Suprapubic skin (tissue), 4 donors: ENCODE measurements around the gene ZSWIM3. TPM values are rescaled to one million over a fixed set of nuclear protein-coding genes. Genes with fewer than 3 reads are reported as not detected.
A peak's percentile ranks its signal among the peaks of the same experiment; 100 is the strongest.

Experiments used
- DNase-seq, 2 donors: peaks; one replicate each; pipeline ENCODE4 v3.0.0-alpha.2; 2019; ENCODE audit warnings: low spot score in 2 of 2
- H3K27ac ChIP-seq: fragments of 200-600 bp; sonication (generic); one replicate; pipeline ENCODE4 v1.5.1; 2019
- H3K27me3 ChIP-seq: fragments of 200-600 bp; sonication (generic); one replicate; pipeline ENCODE4 v1.5.1; 2019
- H3K36me3 ChIP-seq: fragments of 200-600 bp; sonication (generic); one replicate; pipeline ENCODE4 v1.5.1; 2019
- H3K4me1 ChIP-seq: fragments of 200-600 bp; sonication (generic); one replicate; pipeline ENCODE4 v1.5.1; 2019
- H3K4me3 ChIP-seq: fragments of 200-600 bp; sonication (generic); one replicate; pipeline ENCODE4 v1.5.1; 2019; ENCODE audit warnings: mild to moderate bottlenecking
- H3K9me3 ChIP-seq: fragments of 200-600 bp; sonication (generic); one replicate; pipeline ENCODE4 v1.5.1; 2019
- EP300 ChIP-seq: sonication (generic); formaldehyde crosslinking; IDR thresholded peaks from one replicate; pipeline ENCODE4 v1.6.1; 2017; ENCODE audit warnings: antibody characterized with exemption
- POLR2A ChIP-seq, 2 donors: fragments of 450-650 bp; IDR thresholded peaks; one replicate each; pipeline ENCODE4 v1.6.1; 2017; ENCODE audit warnings: antibody characterized with exemption in 2 of 2, mild to moderate bottlenecking in 2 of 2, moderate library complexity in 2 of 2
- POLR2AphosphoS5 ChIP-seq, 3 donors: sonication (generic); formaldehyde crosslinking; IDR thresholded peaks; one replicate each; pipeline ENCODE4 v1.6.1; 2017; ENCODE audit warnings: antibody characterized with exemption in 3 of 3
- WGBS: methylation state at CpG from one replicate; pipeline ENCODE4 v1.1.5; 2018; 5-methylcytosine and 5-hydroxymethylcytosine counted together
- total RNA-seq, 4 donors: library from RNA; depleted of rRNA; stranded (reverse); fragments of >200 nt; gene quantifications; one replicate each; pipeline ENCODE4 v1.1.0, GENCODE V29; 2016
- TF ChIP-seq, protein P1 (sequence below), 2 donors: fragments of 200-600 bp in 1 of 2; fragments of 450-650 bp in 1 of 2; sonication (generic) in 1 of 2; IDR thresholded peaks; one replicate each; pipeline ENCODE4 v1.5.1; 2016 to 2019; ENCODE audit warnings: antibody characterized with exemption in 2 of 2, mild to moderate bottlenecking in 1 of 2, moderate library complexity in 1 of 2

ZSWIM3 gene
- total RNA-seq, 4 donors from 2014 or later: 2.1 to 4.6 (median 3.6) TPM

- Histone ChIP-seq H3K27ac (no peak overlapping the region), H3K4me1 (peaks cover 37% of the 10 kb centered on the region), H3K9me3 (no peaks in the 10 kb centered on the region), H3K36me3 (peaks cover 7% of the 10 kb centered on the region), H3K27me3 (no peaks in the 10 kb centered on the region), H3K4me3 (no peak overlapping the region)
- 54% methylated on average over 5 of the region's 5 CpGs for WGBS
- TF ChIP-seq EP300: no peak
- no peak for TF ChIP-seq POLR2AphosphoS5 (IDR thresholded peaks at IDR 0.05)
- TF ChIP-seq, protein P1, sequence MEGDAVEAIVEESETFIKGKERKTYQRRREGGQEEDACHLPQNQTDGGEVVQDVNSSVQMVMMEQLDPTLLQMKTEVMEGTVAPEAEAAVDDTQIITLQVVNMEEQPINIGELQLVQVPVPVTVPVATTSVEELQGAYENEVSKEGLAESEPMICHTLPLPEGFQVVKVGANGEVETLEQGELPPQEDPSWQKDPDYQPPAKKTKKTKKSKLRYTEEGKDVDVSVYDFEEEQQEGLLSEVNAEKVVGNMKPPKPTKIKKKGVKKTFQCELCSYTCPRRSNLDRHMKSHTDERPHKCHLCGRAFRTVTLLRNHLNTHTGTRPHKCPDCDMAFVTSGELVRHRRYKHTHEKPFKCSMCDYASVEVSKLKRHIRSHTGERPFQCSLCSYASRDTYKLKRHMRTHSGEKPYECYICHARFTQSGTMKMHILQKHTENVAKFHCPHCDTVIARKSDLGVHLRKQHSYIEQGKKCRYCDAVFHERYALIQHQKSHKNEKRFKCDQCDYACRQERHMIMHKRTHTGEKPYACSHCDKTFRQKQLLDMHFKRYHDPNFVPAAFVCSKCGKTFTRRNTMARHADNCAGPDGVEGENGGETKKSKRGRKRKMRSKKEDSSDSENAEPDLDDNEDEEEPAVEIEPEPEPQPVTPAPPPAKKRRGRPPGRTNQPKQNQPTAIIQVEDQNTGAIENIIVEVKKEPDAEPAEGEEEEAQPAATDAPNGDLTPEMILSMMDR (IDR thresholded peaks at IDR 0.05): no peak
- no peak for TF ChIP-seq POLR2A (IDR thresholded peaks at IDR 0.05)
- no peak for DNase-seq
Measured at GRCh38 chr20:45913116-45913515, 55.7 kb downstream of the ZSWIM3 start.

DNA sequence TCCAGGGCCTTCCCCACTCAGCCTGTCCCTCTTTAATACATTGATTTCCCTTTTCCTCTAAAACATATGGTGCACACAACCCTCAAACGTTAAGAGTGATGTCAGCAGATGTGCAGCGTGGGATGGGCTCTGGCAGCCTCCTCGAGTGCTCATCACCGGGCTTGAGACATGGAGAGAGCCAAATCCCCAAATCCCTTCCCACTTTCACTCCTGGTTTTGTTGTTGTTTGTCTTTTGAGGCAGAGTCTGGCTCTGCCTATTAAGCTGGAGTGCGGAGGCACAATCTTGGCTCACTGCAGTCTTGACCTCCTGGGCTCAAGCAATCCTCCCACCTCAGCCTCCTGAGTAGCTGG lies 60.4 kb downstream of the ZSWIM3 start:
- H3K4me1 ChIP-seq: peaks cover 18% of the 10 kb centered on the region
- TF ChIP-seq, protein P1 (IDR thresholded peaks at IDR 0.05): no peak
- TF ChIP-seq POLR2A (IDR thresholded peaks at IDR 0.05) (no peak), POLR2AphosphoS5 (IDR thresholded peaks at IDR 0.05) (no peak), EP300 (no peak)
- H3K36me3 ChIP-seq: no peaks in the 10 kb centered on the region
- DNase-seq: no peak
- H3K27ac ChIP-seq: peak overlapping the region; percentile 50
- H3K27me3 ChIP-seq: no peaks in the 10 kb centered on the region
- H3K9me3 ChIP-seq: no peaks in the 10 kb centered on the region
- H3K4me3 ChIP-seq: no peak overlapping the region
- 61% methylated on average over 5 of the region's 5 CpGs for WGBS

DNA sequence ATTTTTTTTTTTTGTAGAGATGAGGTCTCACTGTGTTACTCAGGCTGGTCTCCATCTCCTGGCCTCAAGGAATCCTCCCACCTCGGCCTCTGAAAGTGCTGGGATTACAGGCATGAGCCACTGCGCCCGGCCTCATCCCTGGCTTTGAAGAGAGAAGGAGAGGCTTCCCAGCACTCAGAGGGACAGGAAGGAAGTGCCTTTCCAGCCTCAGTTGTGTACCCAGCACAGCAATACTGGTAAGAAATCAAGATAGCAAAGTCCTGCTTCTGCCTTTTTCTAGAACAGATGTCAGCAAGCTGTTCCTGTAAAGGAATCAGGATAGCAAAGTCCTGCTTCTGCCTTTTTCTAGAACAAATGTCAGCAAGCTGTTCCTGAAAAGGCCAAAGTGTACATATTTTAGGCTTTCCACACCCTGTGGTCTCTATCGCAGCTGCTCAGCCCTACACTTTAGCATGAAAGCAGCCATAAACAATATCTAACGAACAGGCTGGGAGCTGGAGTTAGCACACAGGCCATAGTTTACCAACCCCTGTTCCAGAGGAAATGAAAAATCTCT lies 60.8 kb downstream of the ZSWIM3 start:
- H3K36me3 ChIP-seq: no peaks in the 10 kb centered on the region
- no peaks in the 10 kb centered on the region for H3K27me3 ChIP-seq
- TF ChIP-seq POLR2A (IDR thresholded peaks at IDR 0.05) (no peak), EP300 (no peak), POLR2AphosphoS5 (IDR thresholded peaks at IDR 0.05) (no peak)
- TF ChIP-seq, protein P1 (IDR thresholded peaks at IDR 0.05): no peak
- DNase-seq: no peak
- no peaks in the 10 kb centered on the region for H3K9me3 ChIP-seq
- H3K4me1 ChIP-seq: peaks cover 18% of the 10 kb centered on the region
- WGBS: 52% methylated on average over 3 of the region's 5 CpGs
- no peak overlapping the region for H3K4me3 ChIP-seq
- H3K27ac ChIP-seq: peak overlapping the region; percentile 50

DNA sequence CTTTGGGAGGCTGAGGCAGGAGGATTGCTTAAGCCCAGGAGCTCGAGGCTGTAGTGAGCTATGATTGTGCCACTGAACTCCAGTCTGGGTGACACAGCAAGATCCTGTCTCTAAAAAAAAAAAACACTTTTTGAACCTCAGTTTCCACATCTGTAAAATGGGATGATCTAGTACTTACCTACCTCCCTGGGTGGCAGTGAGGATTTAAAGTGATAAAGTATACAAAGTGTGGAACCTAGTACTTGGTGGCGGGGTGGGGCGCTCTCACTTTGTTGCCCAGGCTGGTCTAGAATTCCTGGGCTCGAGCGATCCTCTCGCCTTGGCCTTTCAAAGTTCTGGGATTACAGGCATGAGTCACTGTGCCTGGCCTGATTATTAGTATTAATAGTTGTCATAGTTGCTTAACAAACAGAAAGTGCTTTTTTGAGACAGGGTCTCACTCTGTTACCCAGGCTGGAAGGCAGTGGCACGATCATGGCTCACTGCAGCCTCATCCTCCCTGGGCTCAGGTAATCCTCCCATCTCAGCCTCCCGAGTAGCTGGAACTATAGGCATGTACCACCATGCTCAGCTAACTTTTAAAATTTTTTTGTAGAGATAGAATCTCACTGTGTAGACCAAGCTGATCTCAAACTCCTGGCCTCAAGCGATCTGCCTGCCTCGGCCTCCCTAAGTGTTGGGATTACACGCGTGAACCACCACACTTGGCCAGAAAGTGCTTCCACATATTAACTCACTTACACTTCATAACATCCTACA lies 61.5 kb downstream of the ZSWIM3 start:
- Histone ChIP-seq H3K4me3 (no peak overlapping the region), H3K4me1 (peaks cover 20% of the 10 kb centered on the region), H3K27ac (peak overlapping the region; percentile 50), H3K9me3 (no peaks in the 10 kb centered on the region), H3K36me3 (no peaks in the 10 kb centered on the region), H3K27me3 (no peaks in the 10 kb centered on the region)
- 81% methylated on average over 12 of the region's 12 CpGs for WGBS
- no peak for DNase-seq
- TF ChIP-seq EP300 (no peak), POLR2AphosphoS5 (IDR thresholded peaks at IDR 0.05) (no peak), POLR2A (IDR thresholded peaks at IDR 0.05) (no peak)
- TF ChIP-seq, protein P1 (IDR thresholded peaks at IDR 0.05): no peak

GRCh38 chr20:45919542-45920399 lies 62.4 kb downstream of the ZSWIM3 start:
- Histone ChIP-seq H3K27me3 (no peaks in the 10 kb centered on the region), H3K4me1 (peaks cover 28% of the 10 kb centered on the region), H3K36me3 (no peaks in the 10 kb centered on the region), H3K27ac (peak overlapping the region; percentile 18), H3K4me3 (no peak overlapping the region), H3K9me3 (no peaks in the 10 kb centered on the region)
- DNase-seq: no peak
- TF ChIP-seq, protein P1 (IDR thresholded peaks at IDR 0.05): no peak
- TF ChIP-seq POLR2AphosphoS5 (IDR thresholded peaks at IDR 0.05): no peak
- WGBS: 54% methylated on average over 11 of the region's 11 CpGs
